SK-N-SH treated with all-trans-retinoic acid at 6 μM for 48 hours (cell line): ENCODE results near the gene NSMF.

Experiments
- ATAC-seq: fragments of 200-7000 bp; cut with Tn5 transposase; 3 replicates; pipeline ENCODE4 v1.9.1; 2020; ENCODE audit warnings: mild to moderate bottlenecking, moderate library complexity
- ARNTL ChIP-seq: fragments of 450-650 bp; formaldehyde crosslinking; IDR thresholded peaks from 2 replicates; pipeline ENCODE4 v1.5.0; 2020; ENCODE audit warnings: low read depth, mild to moderate bottlenecking, moderate library complexity, borderline replicate concordance
- BACH2 ChIP-seq: fragments of 250-450 bp; sonication (Bioruptor Pico); IDR thresholded peaks from 2 replicates; pipeline ENCODE4 v1.9.0; 2021; ENCODE audit warnings: mild to moderate bottlenecking, borderline replicate concordance
- CSDC2 ChIP-seq: fragments of 250-450 bp; sonication (Bioruptor Pico); IDR thresholded peaks from 2 replicates; pipeline ENCODE4 v1.5.0; 2020; ENCODE audit warnings: mild to moderate bottlenecking, moderate library complexity
- GLIS3 ChIP-seq: fragments of 250-450 bp; sonication (Bioruptor Pico); IDR thresholded peaks from 2 replicates; pipeline ENCODE4 v1.5.0; 2020; ENCODE audit warnings: mild to moderate bottlenecking, moderate library complexity
- ISL1 ChIP-seq: fragments of 250-450 bp; sonication (Bioruptor Pico); IDR thresholded peaks from 2 replicates; pipeline ENCODE4 v2.1.2; 2022; ENCODE audit warnings: mild to moderate bottlenecking, moderate library complexity
- OSR1 ChIP-seq: fragments of 250-450 bp; sonication (Bioruptor Pico); IDR thresholded peaks from 2 replicates; pipeline ENCODE4 v1.8.0; 2022; ENCODE audit warnings: moderate library complexity, mild to moderate bottlenecking, inconsistent platforms
- PATZ1 ChIP-seq: fragments of 250-450 bp; sonication (Bioruptor Pico); IDR thresholded peaks from 2 replicates; pipeline ENCODE4 v1.8.0; 2020; ENCODE audit warnings: mild to moderate bottlenecking, moderate library complexity, borderline replicate concordance
- PPARA ChIP-seq: fragments of 250-450 bp; sonication (Bioruptor Pico); IDR thresholded peaks from 2 replicates; pipeline ENCODE4 v1.5.0; 2020; ENCODE audit warnings: mild to moderate bottlenecking, borderline replicate concordance
- RARB ChIP-seq: fragments of 250-450 bp; sonication (Bioruptor Pico); IDR thresholded peaks from 2 replicates; pipeline ENCODE4 v1.8.0; 2021; ENCODE audit warnings: mild to moderate bottlenecking, moderate library complexity
- SNAI2 ChIP-seq: fragments of 250-450 bp; sonication (Bioruptor Pico); IDR thresholded peaks from 2 replicates; pipeline ENCODE4 v1.5.0; 2020; ENCODE audit warnings: mild to moderate bottlenecking, moderate library complexity
- TCF4 ChIP-seq: fragments of 250-450 bp; sonication (Bioruptor Pico); IDR thresholded peaks from 2 replicates; pipeline ENCODE4 v1.8.0; 2021; ENCODE audit warnings: mild to moderate bottlenecking, moderate library complexity, borderline replicate concordance
- TOX ChIP-seq: fragments of 250-450 bp; sonication (Bioruptor Pico); IDR thresholded peaks from 2 replicates; pipeline ENCODE4 v1.8.0; 2021; ENCODE audit warnings: mild to moderate bottlenecking, moderate library complexity, borderline replicate concordance
- TSHZ2 ChIP-seq: fragments of 250-450 bp; sonication (Bioruptor Pico); IDR thresholded peaks from 2 replicates; pipeline ENCODE4 v1.5.0; 2020; ENCODE audit warnings: mild to moderate bottlenecking, moderate library complexity
- ZC3H10 ChIP-seq: fragments of 250-450 bp; sonication (Bioruptor Pico); IDR thresholded peaks from 2 replicates; pipeline ENCODE4 v1.5.1; 2021; ENCODE audit warnings: mild to moderate bottlenecking, moderate library complexity
- ZFP3 ChIP-seq: fragments of 250-450 bp; sonication (Bioruptor Pico); IDR thresholded peaks from 2 replicates; pipeline ENCODE4 v1.5.0; 2020; ENCODE audit warnings: mild to moderate bottlenecking, moderate library complexity
- ZFP30 ChIP-seq: fragments of 450-650 bp; formaldehyde crosslinking; IDR thresholded peaks from 2 replicates; pipeline ENCODE4 v1.5.0; 2022; ENCODE audit warnings: mild to moderate bottlenecking, moderate library complexity
- ZNF565 ChIP-seq: fragments of 450-650 bp; formaldehyde crosslinking; conservative IDR thresholded peaks from 2 replicates; pipeline ENCODE4 v1.5.0; 2020; ENCODE audit warnings: low read depth, mild to moderate bottlenecking, moderate library complexity
- ZNF70 ChIP-seq: fragments of 450-650 bp; formaldehyde crosslinking; IDR thresholded peaks from 2 replicates; pipeline ENCODE4 v1.5.0; 2020; ENCODE audit warnings: mild to moderate bottlenecking, moderate library complexity
- ZNF8 ChIP-seq: fragments of 450-650 bp; formaldehyde crosslinking; IDR thresholded peaks from 2 replicates; pipeline ENCODE4 v1.5.0; 2020; ENCODE audit warnings: mild to moderate bottlenecking, moderate library complexity
- TF ChIP-seq, protein P1 (sequence below): fragments of 250-450 bp; sonication (Bioruptor Pico); IDR thresholded peaks from 2 replicates; pipeline ENCODE4 v1.5.1; 2020; ENCODE audit warnings: low read depth, mild to moderate bottlenecking, moderate library complexity
- TF ChIP-seq, protein P2 (sequence below): fragments of 250-450 bp; sonication (Bioruptor Pico); IDR thresholded peaks from 2 replicates; pipeline ENCODE4 v1.8.0; 2021; ENCODE audit warnings: low read depth, mild to moderate bottlenecking, moderate library complexity, borderline replicate concordance
- TF ChIP-seq, protein P3 (sequence below): fragments of 250-450 bp; sonication (Bioruptor Pico); IDR thresholded peaks from 2 replicates; pipeline ENCODE4 v1.5.1; 2021; ENCODE audit warnings: mild to moderate bottlenecking, moderate library complexity

NSMF gene

DNA sequence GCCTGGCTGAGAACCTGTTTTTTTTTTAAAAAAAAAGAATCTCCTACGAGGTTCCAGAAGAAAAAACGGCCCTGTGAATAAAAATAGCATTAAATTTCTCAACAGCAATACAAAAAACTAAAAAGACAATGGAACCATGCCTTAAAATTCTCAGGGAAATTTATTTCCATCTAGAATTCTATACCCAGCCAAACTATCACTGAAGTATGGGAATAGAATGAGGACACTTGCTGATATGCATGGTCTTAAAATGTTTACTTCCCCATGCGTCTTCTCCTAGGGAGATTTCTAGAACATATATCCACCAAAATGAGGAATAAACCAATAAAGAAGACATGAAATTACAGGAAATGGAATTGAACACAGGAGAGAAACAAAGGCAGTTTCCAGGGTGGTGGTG lies 16.5 kb upstream of the NSMF start:
- TF ChIP-seq PATZ1 (CRISPR knock-in tag) (no peak), SNAI2 (no peak), GLIS3 (CRISPR knock-in tag) (no peak), TOX (CRISPR knock-in tag) (no peak), CSDC2 (CRISPR knock-in tag) (no peak)
- no peak for ATAC-seq

- no peak for TF ChIP-seq PPARA (CRISPR knock-in tag)
- no peak for TF ChIP-seq OSR1 (CRISPR knock-in tag)
- no peak for TF ChIP-seq CSDC2 (CRISPR knock-in tag)
- TF ChIP-seq ZFP3 (CRISPR knock-in tag) = no peak
- TF ChIP-seq ZFP30 = no peak
- TF ChIP-seq SNAI2 = no peak
- TF ChIP-seq BACH2 = no peak
- TF ChIP-seq ZNF70 = no peak
- TF ChIP-seq PATZ1 (CRISPR knock-in tag) = no peak
- TF ChIP-seq ZC3H10 (CRISPR knock-in tag) = no peak
- no peak for TF ChIP-seq ZNF565 (CRISPR knock-in tag)
- TF ChIP-seq, protein P1, sequence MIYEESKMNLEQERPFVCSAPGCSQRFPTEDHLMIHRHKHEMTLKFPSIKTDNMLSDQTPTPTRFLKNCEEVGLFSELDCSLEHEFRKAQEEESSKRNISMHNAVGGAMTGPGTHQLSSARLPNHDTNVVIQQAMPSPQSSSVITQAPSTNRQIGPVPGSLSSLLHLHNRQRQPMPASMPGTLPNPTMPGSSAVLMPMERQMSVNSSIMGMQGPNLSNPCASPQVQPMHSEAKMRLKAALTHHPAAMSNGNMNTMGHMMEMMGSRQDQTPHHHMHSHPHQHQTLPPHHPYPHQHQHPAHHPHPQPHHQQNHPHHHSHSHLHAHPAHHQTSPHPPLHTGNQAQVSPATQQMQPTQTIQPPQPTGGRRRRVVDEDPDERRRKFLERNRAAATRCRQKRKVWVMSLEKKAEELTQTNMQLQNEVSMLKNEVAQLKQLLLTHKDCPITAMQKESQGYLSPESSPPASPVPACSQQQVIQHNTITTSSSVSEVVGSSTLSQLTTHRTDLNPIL = no peak
- no peak for TF ChIP-seq TCF4 (CRISPR knock-in tag)
- no peak for TF ChIP-seq TSHZ2 (CRISPR knock-in tag)
- ATAC-seq = no peak
Measured at GRCh38 chr9:137474271-137474670, 15.1 kb upstream of the NSMF start.

GRCh38 chr9:137470785-137471184 lies 11.7 kb upstream of the NSMF start:
- TF ChIP-seq TCF4 (CRISPR knock-in tag) (no peak), PPARA (CRISPR knock-in tag) (no peak), ISL1 (CRISPR knock-in tag) (no peak), ZNF8 (CRISPR knock-in tag) (no peak), ARNTL (no peak), ZFP3 (CRISPR knock-in tag) (no peak), RARB (CRISPR knock-in tag) (no peak), ZFP30 (no peak), ZNF565 (CRISPR knock-in tag) (no peak), CSDC2 (CRISPR knock-in tag) (no peak), GLIS3 (CRISPR knock-in tag) (no peak)
- TF ChIP-seq, protein P2, sequence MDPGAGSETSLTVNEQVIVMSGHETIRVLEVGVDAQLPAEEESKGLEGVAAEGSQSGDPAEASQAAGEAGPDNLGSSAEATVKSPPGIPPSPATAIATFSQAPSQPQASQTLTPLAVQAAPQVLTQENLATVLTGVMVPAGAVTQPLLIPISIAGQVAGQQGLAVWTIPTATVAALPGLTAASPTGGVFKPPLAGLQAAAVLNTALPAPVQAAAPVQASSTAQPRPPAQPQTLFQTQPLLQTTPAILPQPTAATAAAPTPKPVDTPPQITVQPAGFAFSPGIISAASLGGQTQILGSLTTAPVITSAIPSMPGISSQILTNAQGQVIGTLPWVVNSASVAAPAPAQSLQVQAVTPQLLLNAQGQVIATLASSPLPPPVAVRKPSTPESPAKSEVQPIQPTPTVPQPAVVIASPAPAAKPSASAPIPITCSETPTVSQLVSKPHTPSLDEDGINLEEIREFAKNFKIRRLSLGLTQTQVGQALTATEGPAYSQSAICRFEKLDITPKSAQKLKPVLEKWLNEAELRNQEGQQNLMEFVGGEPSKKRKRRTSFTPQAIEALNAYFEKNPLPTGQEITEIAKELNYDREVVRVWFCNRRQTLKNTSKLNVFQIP (CRISPR knock-in tag) = no peak
- TF ChIP-seq, protein P3, sequence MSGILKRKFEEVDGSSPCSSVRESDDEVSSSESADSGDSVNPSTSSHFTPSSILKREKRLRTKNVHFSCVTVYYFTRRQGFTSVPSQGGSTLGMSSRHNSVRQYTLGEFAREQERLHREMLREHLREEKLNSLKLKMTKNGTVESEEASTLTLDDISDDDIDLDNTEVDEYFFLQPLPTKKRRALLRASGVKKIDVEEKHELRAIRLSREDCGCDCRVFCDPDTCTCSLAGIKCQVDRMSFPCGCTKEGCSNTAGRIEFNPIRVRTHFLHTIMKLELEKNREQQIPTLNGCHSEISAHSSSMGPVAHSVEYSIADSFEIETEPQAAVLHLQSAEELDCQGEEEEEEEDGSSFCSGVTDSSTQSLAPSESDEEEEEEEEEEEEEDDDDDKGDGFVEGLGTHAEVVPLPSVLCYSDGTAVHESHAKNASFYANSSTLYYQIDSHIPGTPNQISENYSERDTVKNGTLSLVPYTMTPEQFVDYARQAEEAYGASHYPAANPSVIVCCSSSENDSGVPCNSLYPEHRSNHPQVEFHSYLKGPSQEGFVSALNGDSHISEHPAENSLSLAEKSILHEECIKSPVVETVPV (CRISPR knock-in tag) = no peak
- ATAC-seq = no peak
